Stimulated activated CD8-positive, alpha-beta memory T cell treated with anti-CD3 and anti-CD28 coated beads, Interleukin-15, amount 100 ng/mL, for 4 hours (primary cell): ENCODE results near the gene MAGEA9.
"Not testable (repeated sequence)": the region's sequence is repeated elsewhere in the genome, so short reads cannot be mapped to it uniquely, and the experiment has no call there.

ENCODE experiments used
- DNase-seq, 2 donors: peaks; one replicate each; pipeline ENCODE4 v3.0.0-alpha.2; 2020; ENCODE audit warnings: low read depth in 2 of 2

The MAGEA9 gene, protein sequence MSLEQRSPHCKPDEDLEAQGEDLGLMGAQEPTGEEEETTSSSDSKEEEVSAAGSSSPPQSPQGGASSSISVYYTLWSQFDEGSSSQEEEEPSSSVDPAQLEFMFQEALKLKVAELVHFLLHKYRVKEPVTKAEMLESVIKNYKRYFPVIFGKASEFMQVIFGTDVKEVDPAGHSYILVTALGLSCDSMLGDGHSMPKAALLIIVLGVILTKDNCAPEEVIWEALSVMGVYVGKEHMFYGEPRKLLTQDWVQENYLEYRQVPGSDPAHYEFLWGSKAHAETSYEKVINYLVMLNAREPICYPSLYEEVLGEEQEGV

DNA sequence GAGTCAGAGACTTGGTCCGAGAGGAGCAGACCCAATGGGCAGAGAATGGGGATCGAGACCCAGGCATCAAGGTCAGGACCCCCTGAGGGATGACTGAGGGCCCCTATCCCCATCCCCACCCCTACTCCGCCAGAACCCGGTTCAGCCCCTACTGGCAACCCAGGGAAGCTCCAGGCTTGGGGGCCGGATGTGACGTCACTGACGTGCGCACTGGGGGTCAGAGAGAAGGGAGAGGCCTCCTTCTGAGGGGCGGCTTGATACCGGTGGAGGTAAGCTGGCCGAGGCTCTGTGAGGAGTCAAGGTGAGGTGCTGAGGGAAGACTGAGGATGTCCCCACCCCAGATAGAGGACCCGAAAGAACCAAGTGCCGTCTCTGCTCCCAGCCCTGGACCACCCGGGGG, at the start of gene MAGEA9:
TSS of gene MAGEA9 (plus strand) at position 204 of the 400 bp plus-strand sequence. CDS start 4,281 bp downstream, outside the sequence.
- not testable (repeated sequence) for DNase-seq

DNA sequence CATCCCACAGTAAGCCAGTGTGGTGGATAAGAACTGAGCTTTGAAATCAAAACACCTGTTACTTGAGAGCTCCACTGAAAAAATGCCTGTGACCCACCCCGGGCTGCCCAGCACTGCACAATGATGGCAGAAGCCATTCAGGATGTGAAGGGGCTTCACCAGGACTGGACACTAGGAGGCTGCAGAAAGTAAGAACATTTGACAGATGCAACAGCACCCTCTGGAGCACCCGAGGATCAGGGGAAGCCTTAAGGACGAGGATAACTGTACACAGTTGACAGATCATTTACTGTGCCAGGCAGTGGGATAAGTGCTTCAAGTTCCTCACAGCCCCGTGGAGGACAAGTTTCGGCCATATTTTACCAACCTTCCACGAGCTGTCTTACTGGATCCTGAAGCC, 39.5 kb upstream of the MAGEA9 start:
- DNase-seq, result not testable (repeated sequence)

DNA sequence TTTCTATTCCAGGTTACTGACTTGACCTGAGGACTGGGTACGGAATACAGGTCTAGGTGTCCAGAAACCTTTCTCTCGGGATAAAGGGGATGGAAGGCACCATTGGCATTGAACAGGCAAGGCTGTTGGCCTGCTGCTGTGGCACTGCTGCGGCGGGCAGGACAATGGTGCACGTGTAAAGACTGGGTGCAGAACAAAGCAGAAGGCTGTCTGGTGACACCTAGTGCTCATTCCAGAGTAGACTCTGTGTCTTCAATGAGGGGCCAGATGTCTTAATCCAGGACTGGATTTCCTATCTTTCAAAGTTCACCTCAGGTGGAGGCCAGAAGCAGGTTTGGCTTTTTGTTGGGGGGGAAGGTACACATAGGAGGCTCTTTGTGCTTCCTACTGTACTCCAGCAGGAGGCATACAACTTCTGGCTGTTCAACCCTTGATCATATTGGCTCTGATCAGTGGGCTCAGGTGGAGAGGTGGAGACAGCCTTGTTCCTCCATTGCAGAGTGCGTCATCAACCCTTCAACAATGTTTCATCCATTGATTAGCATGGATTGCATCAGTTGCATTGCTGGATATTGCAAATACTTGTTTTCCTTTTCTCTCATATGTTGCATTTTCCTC, 35.2 kb upstream of the MAGEA9 start:
- not testable (repeated sequence) for DNase-seq

DNA sequence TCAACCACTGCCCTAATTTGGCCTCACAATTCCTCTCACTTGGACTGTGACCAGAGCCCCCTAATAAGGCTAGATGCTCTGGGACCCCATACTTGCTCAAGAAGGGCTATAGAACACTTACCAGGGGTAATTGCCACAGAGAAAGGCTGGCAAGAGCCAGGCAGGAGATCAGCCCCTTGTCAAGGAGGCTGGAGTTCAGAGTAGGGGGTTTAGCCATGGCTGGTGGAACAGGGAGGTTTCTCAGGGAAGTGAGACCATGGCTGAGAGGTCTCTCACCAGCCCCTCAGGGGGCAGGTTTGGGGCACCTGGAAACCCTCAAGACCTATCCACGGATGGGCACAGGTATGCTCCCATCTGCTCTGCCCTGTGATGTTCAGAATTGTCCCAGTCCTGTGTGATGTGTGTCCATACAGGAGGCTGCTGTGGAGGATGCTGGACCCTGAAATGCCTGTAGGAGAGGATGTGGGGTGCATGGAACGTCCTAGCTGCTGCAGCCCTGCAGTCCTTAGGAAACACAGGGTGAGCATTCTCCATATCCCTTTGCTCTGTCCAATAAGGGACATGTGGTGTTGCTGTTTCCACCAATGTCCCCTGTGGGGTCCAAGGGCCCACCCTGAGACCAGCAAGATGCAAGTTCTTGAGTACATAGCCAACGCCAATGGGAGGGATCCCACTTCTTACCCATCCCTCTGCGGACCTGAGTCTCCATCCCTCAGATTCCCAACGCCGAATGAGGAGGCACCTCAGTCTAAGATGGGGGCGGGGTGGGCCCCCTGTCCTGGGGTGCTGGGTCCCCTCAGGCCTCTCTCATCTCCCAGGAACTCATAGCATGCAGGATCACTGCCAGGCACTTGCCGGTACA, 24.3 kb upstream of the MAGEA9 start:
- DNase-seq, result no peak

DNA sequence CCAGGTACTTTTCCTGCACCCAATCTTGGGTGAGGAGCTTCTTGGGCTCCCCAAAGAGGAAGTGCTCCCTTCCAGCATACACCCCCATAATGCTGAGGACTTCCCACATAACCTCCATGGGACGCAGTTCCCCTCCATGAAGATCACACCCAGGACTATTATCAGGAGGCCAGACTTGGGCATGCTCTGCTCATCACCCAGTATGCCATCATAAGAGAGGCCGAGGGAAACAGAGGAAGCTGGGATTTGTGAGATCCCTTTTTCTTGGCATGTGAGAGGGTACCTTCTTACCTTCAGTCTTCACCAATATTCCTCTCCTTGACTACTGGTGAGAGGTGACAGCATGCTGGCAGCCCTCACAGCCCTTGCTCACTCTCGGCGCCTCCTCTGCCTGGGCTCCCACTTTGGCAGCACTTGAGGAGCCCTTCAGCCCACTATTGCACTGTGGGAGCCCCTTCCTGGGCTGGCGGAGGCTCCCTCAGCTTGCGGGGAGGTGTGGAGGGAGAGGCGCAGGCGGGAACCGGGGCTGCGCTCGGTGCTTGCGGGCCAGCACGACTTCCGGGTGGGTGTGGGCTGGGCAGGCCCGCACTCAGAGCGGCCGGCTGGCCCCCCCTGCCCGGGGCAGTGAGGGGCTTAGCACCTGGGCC, 23.5 kb upstream of the MAGEA9 start:
- DNase-seq, result no peak

DNA sequence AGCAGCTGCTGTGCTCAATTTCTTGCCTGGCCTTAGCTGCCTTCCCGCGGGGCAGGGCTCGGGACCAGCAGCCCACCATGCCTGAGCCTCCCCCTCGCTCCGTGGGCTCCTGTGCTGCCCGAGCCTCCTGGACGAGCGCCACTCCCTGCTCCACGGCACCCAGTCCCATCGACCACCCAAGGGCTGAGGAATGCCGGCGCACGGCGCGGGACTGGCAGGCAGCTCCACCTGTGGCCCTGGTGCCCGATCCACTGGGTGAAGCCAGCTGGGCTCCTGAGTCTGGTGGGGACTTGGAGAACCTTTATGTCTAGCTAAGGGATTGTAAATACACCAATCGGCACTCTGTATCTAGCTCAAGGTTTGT, 23.0 kb upstream of the MAGEA9 start:
- DNase-seq, result not testable (repeated sequence)

DNA sequence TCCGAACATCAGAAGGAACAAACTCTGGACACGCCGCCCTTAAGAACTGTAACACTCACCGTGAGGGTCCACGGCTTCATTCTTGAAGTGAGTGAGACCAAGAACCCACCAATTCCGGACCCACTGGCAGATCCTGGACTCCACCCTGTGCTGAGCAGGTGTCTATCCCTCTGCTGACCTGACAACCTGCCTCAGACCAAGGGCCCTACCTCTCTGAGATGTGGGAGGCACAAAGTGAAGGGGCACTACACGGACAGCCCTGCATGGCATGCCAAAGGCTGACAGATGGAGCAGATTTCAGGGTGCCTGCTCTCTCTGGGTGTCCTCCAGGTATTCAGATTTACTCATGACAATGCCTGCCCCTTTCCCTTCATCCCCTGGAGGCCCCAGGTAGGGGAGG, 21.9 kb upstream of the MAGEA9 start:
- no peak for DNase-seq

DNA sequence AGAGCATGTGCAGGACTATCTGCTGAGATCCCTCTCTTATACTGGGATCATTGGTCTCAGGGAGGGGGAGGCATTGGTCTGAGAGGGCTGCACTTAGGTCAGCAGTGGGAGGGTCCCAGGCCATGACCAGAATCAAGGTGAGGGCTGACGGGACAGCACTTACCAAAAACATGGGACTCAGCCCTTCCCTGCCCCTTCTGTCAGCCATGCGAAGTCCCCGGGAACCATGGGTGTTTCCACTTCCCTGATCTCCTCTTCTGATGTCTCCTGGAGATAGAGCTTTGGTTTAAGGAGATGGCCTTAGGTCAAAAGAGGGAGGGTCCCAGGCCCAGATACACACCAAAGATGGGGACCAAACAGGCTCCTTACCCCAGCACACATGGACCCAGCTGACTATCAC, 20.8 kb upstream of the MAGEA9 start:
- no peak for DNase-seq

DNA sequence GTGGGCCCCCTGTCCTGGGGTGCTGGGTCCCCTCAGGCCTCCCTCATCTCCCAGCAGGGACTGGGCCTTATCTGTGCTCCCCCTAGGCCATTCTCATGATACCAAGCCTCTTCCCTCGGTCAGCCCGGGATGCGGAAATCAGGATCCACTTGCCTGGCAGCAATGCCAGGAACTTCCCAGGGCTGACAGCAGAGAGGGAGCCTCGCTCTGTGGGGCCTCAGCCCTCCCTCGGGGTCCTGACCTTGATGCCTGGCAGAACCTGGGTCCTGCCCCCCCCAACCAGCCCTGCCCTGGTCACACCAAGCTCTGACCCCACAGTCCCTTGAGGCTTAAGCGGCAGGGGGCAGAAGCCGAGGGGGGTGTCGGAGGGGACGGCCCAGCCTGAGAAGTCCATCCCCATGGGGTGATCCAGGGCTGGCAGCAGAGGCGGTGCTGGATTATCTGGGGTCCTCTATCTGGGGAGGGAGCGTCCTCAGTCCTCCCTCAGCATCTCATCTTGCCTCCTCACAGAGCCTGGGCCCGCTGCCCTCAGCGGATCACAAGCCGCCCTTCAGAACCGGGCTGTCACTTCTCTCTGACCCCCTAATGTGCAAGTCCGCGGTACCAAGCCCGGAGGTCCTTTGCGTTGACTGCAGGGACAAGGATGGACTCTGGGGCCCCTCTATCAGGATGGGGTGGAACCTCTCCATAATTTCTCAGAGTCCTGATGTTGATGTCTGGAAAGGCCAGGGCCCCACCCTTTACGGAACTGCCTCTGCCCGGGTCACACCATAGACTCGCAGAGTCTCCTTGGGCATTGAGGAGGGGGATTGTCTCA, 19.7 kb upstream of the MAGEA9 start:
- DNase-seq, result not testable (repeated sequence)

DNA sequence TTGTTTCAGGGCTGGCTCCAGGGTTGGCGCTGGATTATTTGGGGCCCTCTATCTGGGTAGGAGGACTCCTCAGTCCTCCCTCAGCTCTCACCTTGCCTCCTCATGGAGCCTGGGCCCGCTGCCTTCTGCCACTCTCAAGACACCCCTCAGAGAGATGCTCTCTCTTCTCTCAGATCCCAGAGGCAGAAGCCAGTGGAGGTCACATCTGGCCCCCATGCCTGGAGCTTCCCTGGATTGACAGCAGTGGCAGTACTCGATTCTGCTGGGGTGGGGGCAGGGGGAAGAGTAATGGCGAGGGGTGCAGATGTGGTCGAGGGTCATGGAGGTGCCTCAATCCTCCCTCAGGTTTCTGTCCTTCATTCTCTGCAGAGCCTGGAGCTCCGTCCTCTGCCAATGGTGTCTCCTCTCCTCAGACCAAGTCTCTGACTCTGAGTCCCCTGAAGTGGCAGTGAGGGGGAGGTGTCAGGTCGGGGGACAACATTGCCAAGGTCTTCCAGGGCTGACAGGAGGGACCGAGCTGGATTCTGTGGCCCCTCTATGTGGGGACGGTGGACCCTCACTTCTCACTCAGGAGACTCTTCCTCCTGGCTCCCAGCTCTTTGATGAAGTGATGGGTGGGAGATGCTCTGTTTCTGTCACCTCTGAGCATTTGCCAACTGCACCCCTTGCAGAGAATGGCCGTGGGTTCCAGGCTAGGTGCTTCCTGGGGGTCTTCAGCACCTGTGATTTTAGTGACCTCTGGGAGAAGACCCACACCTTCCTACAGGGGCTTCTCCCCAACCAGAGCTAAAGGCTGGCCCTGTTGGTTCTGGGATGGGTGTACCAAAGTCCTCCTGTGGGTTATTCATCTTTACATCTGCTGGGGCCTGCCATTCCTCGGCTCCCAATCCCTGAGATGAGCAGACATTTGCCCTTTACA, 18.8 kb upstream of the MAGEA9 start:
- DNase-seq, result no peak

DNA sequence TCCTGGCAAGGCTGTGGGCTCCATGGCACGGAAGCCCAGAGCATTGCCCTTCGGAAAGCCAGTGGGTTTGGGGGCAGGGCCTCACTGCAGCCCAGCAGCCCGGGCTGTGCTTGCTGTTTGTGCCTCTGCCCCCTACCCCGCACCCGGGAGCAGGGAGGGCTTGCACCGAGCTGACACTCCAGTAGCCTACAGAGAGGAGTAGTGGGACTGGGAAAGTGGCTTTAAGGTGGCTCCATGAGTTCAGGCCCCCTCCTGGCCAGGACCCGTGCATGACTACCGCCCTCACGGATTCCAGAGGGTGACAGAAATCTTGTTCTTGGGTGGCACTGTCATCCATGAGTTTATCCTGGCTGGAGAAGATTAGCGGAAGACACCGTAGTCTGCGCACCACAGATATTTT, 11.4 kb upstream of the MAGEA9 start:
- DNase-seq, result not testable (repeated sequence)

DNA sequence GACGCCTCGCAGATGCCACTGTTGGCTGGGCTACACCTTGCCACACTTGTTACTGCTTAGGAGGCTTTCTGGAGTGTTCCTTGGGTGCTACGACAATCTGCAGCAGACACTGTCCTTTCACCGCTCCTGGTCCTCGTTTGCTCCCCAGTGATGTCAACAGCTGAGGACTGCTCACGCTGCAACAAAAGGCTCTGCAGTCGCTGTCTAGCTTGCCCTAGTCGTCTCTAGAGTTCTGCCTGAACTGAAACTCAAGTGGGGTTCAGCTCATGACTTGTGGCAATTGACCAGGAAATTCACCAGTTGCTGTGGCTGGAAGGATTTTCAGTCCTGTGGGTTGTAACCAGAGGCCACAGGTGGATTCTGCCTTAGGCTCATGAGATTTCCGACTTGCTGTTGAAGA, 8.7 kb upstream of the MAGEA9 start:
- DNase-seq, result not testable (repeated sequence)

DNA sequence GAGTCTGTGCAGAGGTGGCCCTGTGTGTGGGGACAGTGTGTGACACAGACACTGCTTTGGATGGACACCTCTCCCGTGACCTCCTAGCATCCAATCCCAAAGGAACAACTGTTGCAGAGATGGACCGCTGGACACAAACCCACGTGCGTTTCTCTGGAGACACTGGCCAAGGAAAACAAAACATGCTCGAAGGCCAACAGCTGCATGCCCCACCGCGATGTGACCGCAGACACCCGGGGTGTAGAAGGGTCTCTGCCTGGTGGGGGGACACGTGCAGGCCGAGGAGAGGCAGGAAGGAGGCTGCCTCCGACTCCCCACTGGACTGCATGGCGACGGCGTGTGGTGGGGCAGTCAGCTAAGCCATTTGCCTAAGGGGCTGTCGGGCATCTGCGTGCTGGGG, 8.0 kb upstream of the MAGEA9 start, which contains the start of gene HSFX1:
TSS of gene HSFX1 (plus strand) at position 301 of the 400 bp plus-strand sequence. CDS start 614 bp downstream, outside the sequence.
- not testable (repeated sequence) for DNase-seq

DNA sequence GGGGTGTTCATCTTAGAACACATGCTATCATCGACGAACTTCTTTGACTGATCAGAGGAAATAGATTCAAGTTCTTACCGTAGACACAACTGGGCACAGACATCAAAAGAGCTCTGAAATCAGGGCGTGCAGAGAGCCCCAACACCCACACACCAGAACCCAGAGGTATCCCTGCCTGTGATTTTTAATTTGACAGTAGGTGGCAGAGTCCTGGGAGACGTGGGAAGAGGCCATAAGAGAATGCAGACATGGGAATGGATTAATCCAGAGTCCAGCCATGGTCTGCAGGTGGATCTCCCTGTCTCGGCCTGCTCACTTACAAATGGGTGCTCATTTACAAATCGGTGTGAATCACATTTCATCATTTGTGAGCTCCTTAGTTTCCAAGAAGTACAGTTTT, 3.7 kb upstream of the MAGEA9 start:
- DNase-seq, result not testable (repeated sequence)

DNA sequence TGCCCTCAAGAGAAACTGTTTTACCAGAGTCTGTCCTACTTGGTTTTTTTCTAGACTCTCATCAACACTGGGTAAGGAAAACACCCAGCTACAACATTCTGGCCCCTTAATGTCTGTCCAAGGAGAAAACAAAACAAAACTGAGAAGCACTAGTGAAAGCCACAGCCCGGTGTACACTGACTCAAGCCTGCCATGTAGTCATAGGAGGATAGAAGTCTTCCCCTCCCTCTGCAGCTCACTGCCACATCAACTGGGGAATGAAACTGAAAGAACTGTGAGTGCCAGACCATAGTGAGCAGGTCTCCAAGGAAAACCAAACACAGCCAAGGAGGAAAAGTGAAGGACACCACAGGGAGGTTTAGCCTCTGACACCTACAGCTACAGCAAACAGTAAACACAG, 13.8 kb downstream of the MAGEA9 start:
- DNase-seq, result not testable (repeated sequence)

DNA sequence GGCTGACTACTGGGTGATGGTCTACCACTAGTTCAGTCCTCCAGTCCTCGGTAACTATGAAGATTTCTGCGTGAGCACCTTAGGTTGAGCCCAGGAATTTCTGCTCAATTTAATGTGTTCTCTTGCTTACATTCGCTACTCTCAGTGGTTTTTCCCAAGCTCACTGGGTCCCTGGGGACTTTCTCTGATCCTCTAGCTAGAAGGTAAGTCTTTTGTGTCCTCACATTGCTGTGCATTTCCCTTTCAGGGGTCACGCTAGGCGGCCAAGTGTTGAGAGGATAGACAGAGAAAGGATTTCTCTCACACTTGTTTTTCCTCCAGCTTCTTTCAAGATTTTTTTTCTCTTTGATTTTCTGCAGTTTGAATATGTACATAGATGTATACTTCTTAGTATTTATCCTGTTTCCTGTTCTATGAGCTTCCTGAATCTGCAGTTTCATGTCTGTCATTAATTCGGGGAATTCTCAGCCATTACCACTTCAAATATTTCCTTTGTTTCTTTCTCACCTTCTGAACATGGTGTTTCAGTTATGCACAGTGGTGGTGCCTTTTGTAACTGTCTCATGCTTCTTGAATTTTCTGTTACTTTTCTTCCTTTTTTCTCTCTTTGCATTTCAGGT, 17.5 kb downstream of the MAGEA9 start:
- no peak for DNase-seq

DNA sequence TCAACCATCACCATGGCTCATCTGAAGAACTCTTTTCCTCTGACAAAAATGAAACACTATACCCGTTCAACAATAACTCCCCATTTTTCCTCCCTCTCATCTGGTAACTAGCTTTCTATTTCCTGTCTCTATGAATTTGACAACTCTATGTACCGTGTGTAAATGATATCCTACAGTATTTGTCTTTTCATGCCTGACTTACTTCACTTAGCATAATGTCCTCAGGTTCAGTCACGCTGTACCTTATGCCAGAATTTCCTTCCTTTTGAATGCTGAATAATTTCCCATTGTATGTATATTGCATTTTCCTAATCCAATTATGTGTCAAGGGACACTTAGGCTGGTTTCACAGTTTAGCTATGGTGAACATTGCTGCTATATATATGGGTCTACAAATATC, 18.2 kb downstream of the MAGEA9 start:
- no peak for DNase-seq

DNA sequence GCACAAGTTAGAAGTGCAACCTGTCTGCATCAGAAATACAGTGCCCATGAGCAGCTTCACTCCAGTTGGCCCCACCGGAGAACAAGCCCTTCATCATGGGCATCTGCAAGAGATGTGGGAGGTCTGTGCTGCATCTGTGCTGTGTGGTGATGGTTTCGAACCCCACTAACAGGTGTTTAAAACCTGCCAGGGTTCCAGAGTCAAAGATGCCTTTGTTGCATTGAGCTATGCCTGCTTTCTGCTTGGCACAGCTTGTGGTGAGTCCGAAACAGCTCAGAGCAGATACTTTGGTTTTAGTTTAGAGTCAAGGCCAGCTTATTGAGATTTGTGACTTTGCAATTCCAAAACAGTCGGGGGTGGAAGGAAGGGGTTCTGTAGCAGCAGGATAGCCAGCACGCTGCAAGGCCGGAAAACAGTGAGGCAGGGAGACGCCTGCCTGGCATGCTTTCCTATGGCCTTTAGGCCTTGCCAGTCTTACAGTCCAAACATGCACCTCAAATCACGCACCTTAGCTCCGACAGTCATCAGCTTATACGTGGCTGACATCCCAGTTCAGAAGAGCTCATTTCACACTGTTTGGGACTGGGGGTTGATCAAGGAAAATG, 21.8 kb downstream of the MAGEA9 start:
- no peak for DNase-seq

DNA sequence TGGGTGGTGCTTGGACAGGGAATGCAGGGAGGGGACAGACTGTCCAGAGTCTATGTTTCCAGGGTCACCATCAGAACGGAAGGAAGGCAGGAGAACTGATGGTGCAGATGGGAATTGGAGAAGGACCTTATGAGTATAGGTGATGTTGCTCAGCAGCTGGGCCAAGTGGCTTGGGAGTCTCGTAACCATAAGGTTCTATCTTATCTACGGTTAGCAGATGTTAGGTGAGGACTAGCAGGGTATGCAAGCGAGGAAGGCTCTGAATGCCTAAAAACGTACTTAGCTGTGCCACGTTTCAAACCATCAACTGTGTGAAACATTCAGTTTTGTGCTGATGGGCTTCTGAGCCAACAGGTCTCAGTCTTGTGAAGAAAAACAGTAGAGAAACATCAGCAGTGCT, 22.4 kb downstream of the MAGEA9 start:
- DNase-seq, result no peak
